ENCODE data around the gene TNRC18.

TNRC18 gene

GRCh38 chr7:5333121-5334045 lies 90.3 kb downstream of the TNRC18 start:
- no peak overlapping the region for H4K91ac ChIP-seq (ENCODE audit: low read depth, low read length)
- H3K27ac ChIP-seq (ENCODE audit: low read depth, low read length), result no peak overlapping the region
- H2BK5ac ChIP-seq (ENCODE audit: low read depth, low read length, poor library complexity), result no peak overlapping the region
- H3K18ac ChIP-seq (ENCODE audit: low read length), result no peak overlapping the region
- H2BK12ac ChIP-seq (ENCODE audit: low read length), result no peak overlapping the region
- no peak overlapping the region for H3K4me2 ChIP-seq (ENCODE audit: low read length)
- no peak overlapping the region for H4K8ac ChIP-seq (ENCODE audit: low read depth, low read length)
- no peak overlapping the region for H3K9ac ChIP-seq (ENCODE audit: low read length)
- H3K36me3 ChIP-seq (ENCODE audit: control insufficient read depth in 1 of 2, insufficient read depth in 2 of 2, low read length in 2 of 2), result peaks cover 31 to 39% of the 10 kb centered on the region in 2 experiments
- H3K14ac ChIP-seq (ENCODE audit: low read length), result no peak overlapping the region
- H3K79me1 ChIP-seq (ENCODE audit: low read length), result no peaks in the 10 kb centered on the region
- no peak overlapping the region for H2AFZ ChIP-seq (ENCODE audit: insufficient read depth, low read length, poor library complexity)
- no CpG with 5 or more reads among the region's 32 CpGs for WGBS (ENCODE audit: extremely low coverage, insufficient coverage, insufficient read length)
- no peak overlapping the region for H3K4me3 ChIP-seq (ENCODE audit: low read depth, low read length)
- no peak overlapping the region for H4K12ac ChIP-seq (ENCODE audit: low read depth, low read length)
- H3K9me3 ChIP-seq (ENCODE audit: insufficient read depth, low read depth, low read length), result no peaks in the 10 kb centered on the region
- no peak overlapping the region for H2BK120ac ChIP-seq (ENCODE audit: insufficient read depth, low read length, poor library complexity)
- H3K27me3 ChIP-seq (ENCODE audit: insufficient read depth, low read length), result no peaks in the 10 kb centered on the region
- no peaks in the 10 kb centered on the region for H3K79me2 ChIP-seq (ENCODE audit: control insufficient read depth, insufficient read depth, low read length, poor library complexity)
- H3K23ac ChIP-seq (ENCODE audit: low read length), result no peak overlapping the region
- no peak overlapping the region for H3K4ac ChIP-seq (ENCODE audit: low read depth, low read length)
- no peak overlapping the region for H2AK5ac ChIP-seq (ENCODE audit: low read length)
- no peaks in the 10 kb centered on the region for H3K4me1 ChIP-seq (ENCODE audit: control insufficient read depth in 1 of 2, insufficient read depth in 2 of 2, low read length in 2 of 2)
- DNase-seq, result no peak

DNA sequence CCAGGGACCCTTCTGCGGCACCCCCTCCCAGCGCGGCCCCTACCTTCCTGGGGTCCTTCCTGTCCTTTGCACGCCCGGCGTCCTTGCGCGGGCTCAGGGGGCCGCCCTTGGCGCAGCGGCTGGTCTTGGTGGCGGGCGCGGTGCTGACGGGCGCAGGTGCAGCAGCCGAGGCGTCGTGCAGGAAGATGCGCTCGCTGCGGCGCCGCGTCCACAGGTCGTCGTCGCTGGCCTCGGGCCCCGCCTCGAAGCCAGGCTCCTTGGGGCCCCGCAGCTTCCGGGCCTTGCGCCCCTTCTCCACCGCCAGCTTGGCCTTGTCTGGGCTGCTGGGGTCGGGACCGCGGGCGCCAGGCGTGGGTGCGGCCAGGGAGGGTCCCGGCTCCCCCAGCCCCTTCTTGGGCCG lies 91.1 kb downstream of the TNRC18 start:
- Histone ChIP-seq H4K91ac (ENCODE audit: low read depth, low read length) (no peak overlapping the region), H3K4ac (ENCODE audit: low read depth, low read length) (no peak overlapping the region), H3K4me2 (ENCODE audit: low read length) (no peak overlapping the region), H3K27ac (ENCODE audit: low read depth, low read length) (no peak overlapping the region), H2AFZ (ENCODE audit: insufficient read depth, low read length, poor library complexity) (no peak overlapping the region), H2AK5ac (ENCODE audit: low read length) (no peak overlapping the region), H2BK5ac (ENCODE audit: low read depth, low read length, poor library complexity) (no peak overlapping the region), H3K9me3 (ENCODE audit: insufficient read depth, low read depth, low read length) (no peaks in the 10 kb centered on the region), H3K27me3 (ENCODE audit: insufficient read depth, low read length) (no peaks in the 10 kb centered on the region), H3K14ac (ENCODE audit: low read length) (no peak overlapping the region), H3K4me1 (ENCODE audit: control insufficient read depth in 1 of 2, insufficient read depth in 2 of 2, low read length in 2 of 2) (peaks cover 0 to 5% of the 10 kb centered on the region in 2 experiments), H4K8ac (ENCODE audit: low read depth, low read length) (no peak overlapping the region), H2BK12ac (ENCODE audit: low read length) (no peak overlapping the region), H3K4me3 (ENCODE audit: low read depth, low read length) (no peak overlapping the region), H3K79me2 (ENCODE audit: control insufficient read depth, insufficient read depth, low read length, poor library complexity) (no peaks in the 10 kb centered on the region), H3K9ac (ENCODE audit: low read length) (no peak overlapping the region), H3K23ac (ENCODE audit: low read length) (no peak overlapping the region), H4K12ac (ENCODE audit: low read depth, low read length) (no peak overlapping the region), H3K18ac (ENCODE audit: low read length) (no peak overlapping the region), H3K79me1 (ENCODE audit: low read length) (peaks cover 2% of the 10 kb centered on the region), H3K36me3 (ENCODE audit: control insufficient read depth in 1 of 2, insufficient read depth in 2 of 2, low read length in 2 of 2) (peaks cover 29 to 39% of the 10 kb centered on the region in 2 experiments), H2BK120ac (ENCODE audit: insufficient read depth, low read length, poor library complexity) (no peak overlapping the region)
- no peak for DNase-seq
- no CpG with 5 or more reads among the region's 43 CpGs for WGBS (ENCODE audit: extremely low coverage, insufficient coverage, insufficient read length)

GRCh38 chr7:5330288-5330687 lies 93.3 kb downstream of the TNRC18 start:
- WGBS (ENCODE audit: extremely low coverage, insufficient coverage, insufficient read length), result no CpG with 5 or more reads among the region's 3 CpGs
- no peaks in the 10 kb centered on the region for H3K79me2 ChIP-seq (ENCODE audit: control insufficient read depth, insufficient read depth, low read length, poor library complexity)
- H3K18ac ChIP-seq (ENCODE audit: low read length), result no peak overlapping the region
- no peak overlapping the region for H2BK120ac ChIP-seq (ENCODE audit: insufficient read depth, low read length, poor library complexity)
- no peak overlapping the region for H2BK5ac ChIP-seq (ENCODE audit: low read depth, low read length, poor library complexity)
- H3K79me1 ChIP-seq (ENCODE audit: low read length), result peaks cover 6% of the 10 kb centered on the region
- H3K9me3 ChIP-seq (ENCODE audit: insufficient read depth, low read depth, low read length), result no peaks in the 10 kb centered on the region
- H2BK12ac ChIP-seq (ENCODE audit: low read length), result no peak overlapping the region
- DNase-seq, result no peak
- H3K4me3 ChIP-seq (ENCODE audit: low read depth, low read length), result no peak overlapping the region
- H3K36me3 ChIP-seq (ENCODE audit: control insufficient read depth in 1 of 2, insufficient read depth in 2 of 2, low read length in 2 of 2), result peaks cover 33 to 41% of the 10 kb centered on the region in 2 experiments
- no peak overlapping the region for H4K91ac ChIP-seq (ENCODE audit: low read depth, low read length)
- no peak overlapping the region for H3K4me2 ChIP-seq (ENCODE audit: low read length)
- no peak overlapping the region for H2AFZ ChIP-seq (ENCODE audit: insufficient read depth, low read length, poor library complexity)
- H3K9ac ChIP-seq (ENCODE audit: low read length), result no peak overlapping the region
- H3K4ac ChIP-seq (ENCODE audit: low read depth, low read length), result no peak overlapping the region
- H3K23ac ChIP-seq (ENCODE audit: low read length), result no peak overlapping the region
- H4K12ac ChIP-seq (ENCODE audit: low read depth, low read length), result no peak overlapping the region
- no peak overlapping the region for H3K27ac ChIP-seq (ENCODE audit: low read depth, low read length)
- no peaks in the 10 kb centered on the region for H3K27me3 ChIP-seq (ENCODE audit: insufficient read depth, low read length)
- no peak overlapping the region for H3K14ac ChIP-seq (ENCODE audit: low read length)
- H2AK5ac ChIP-seq (ENCODE audit: low read length), result no peak overlapping the region
- peaks cover 2 to 5% of the 10 kb centered on the region in 2 experiments for H3K4me1 ChIP-seq (ENCODE audit: control insufficient read depth in 1 of 2, insufficient read depth in 2 of 2, low read length in 2 of 2)
- H4K8ac ChIP-seq (ENCODE audit: low read depth, low read length), result no peak overlapping the region

- H3K9me3 ChIP-seq (ENCODE audit: insufficient read depth, low read depth, low read length), result peaks cover 6% of the 10 kb centered on the region
- H2BK12ac ChIP-seq (ENCODE audit: low read length), result no peak overlapping the region
- H4K8ac ChIP-seq (ENCODE audit: low read depth, low read length), result no peak overlapping the region
- no peak overlapping the region for H3K4me2 ChIP-seq (ENCODE audit: low read length)
- no peak overlapping the region for H4K12ac ChIP-seq (ENCODE audit: low read depth, low read length)
- peaks cover 5 to 11% of the 10 kb centered on the region in 2 experiments for H3K4me1 ChIP-seq (ENCODE audit: control insufficient read depth in 1 of 2, insufficient read depth in 2 of 2, low read length in 2 of 2)
- WGBS (ENCODE audit: extremely low coverage, insufficient coverage, insufficient read length), result no CpG with 5 or more reads among the region's 10 CpGs
- no peak overlapping the region for H2AK5ac ChIP-seq (ENCODE audit: low read length)
- no peak overlapping the region for H3K14ac ChIP-seq (ENCODE audit: low read length)
- H4K91ac ChIP-seq (ENCODE audit: low read depth, low read length), result no peak overlapping the region
- H3K9ac ChIP-seq (ENCODE audit: low read length), result no peak overlapping the region
- H3K79me1 ChIP-seq (ENCODE audit: low read length), result peaks cover 7% of the 10 kb centered on the region
- no peak overlapping the region for H2BK120ac ChIP-seq (ENCODE audit: insufficient read depth, low read length, poor library complexity)
- H3K79me2 ChIP-seq (ENCODE audit: control insufficient read depth, insufficient read depth, low read length, poor library complexity), result no peaks in the 10 kb centered on the region
- H3K23ac ChIP-seq (ENCODE audit: low read length), result no peak overlapping the region
- no peak overlapping the region for H2AFZ ChIP-seq (ENCODE audit: insufficient read depth, low read length, poor library complexity)
- no peak overlapping the region for H2BK5ac ChIP-seq (ENCODE audit: low read depth, low read length, poor library complexity)
- H3K36me3 ChIP-seq (ENCODE audit: control insufficient read depth in 1 of 2, insufficient read depth in 2 of 2, low read length in 2 of 2), result peaks cover 35 to 39% of the 10 kb centered on the region in 2 experiments
- no peak for DNase-seq
- no peak overlapping the region for H3K4me3 ChIP-seq (ENCODE audit: low read depth, low read length)
- H3K27ac ChIP-seq (ENCODE audit: low read depth, low read length), result no peak overlapping the region
- no peak overlapping the region for H3K4ac ChIP-seq (ENCODE audit: low read depth, low read length)
- H3K18ac ChIP-seq (ENCODE audit: low read length), result no peak overlapping the region
- no peaks in the 10 kb centered on the region for H3K27me3 ChIP-seq (ENCODE audit: insufficient read depth, low read length)
These were observed 98.7 kb downstream of the TNRC18 start for GRCh38 chr7:5324961-5325360.
